WTC11 (cell line): Measurements from ENCODE around the gene HOXB3. TPM values are rescaled to one million over a fixed set of nuclear protein-coding genes. Genes with fewer than 3 reads are reported as not detected.

Experiments
- ATAC-seq: fragments of 200-7000 bp; cut with Tn5 transposase; 2 replicates; pipeline ENCODE4 v1.10.0; 2021; ENCODE audit warnings: mild to moderate bottlenecking, moderate library complexity
- CTCF ChIA-PET: fragments of 300-600 bp; sonication (Branson Sonifier 250); formaldehyde crosslinking; loops from one replicate; lab custom pipeline; 2021; ENCODE audit warnings: antibody characterized with exemption; lab: Charles Lee
- POLR2A ChIA-PET: fragments of 350-600 bp; sonication (Branson Sonifier 250); formaldehyde crosslinking; loops from one replicate; lab custom pipeline; 2021; ENCODE audit warnings: antibody characterized with exemption; lab: Charles Lee
- DNase-seq: peaks from one replicate; pipeline ENCODE4 v3.0.0; 2021; ENCODE audit warnings: low spot score
- H3K27ac Mint-ChIP-seq: 2 replicates; pipeline ENCODE4 v1.8.0; 2021; ENCODE audit warnings: mixed read lengths
- H3K27me3 Mint-ChIP-seq: 2 replicates; pipeline ENCODE4 v1.8.0; 2021; ENCODE audit warnings: low read depth, mild to moderate bottlenecking, moderate library complexity, mixed read lengths
- H3K36me3 Mint-ChIP-seq: 2 replicates; pipeline ENCODE4 v1.8.0; 2021; ENCODE audit warnings: mixed read lengths
- H3K4me1 Mint-ChIP-seq: 2 replicates; pipeline ENCODE4 v1.8.0; 2022; ENCODE audit warnings: mixed read lengths
- H3K4me3 Mint-ChIP-seq: 2 replicates; pipeline ENCODE4 v1.8.0; 2021; ENCODE audit warnings: mild to moderate bottlenecking, moderate library complexity, mixed read lengths
- H3K9me3 Mint-ChIP-seq: 2 replicates; pipeline ENCODE4 v1.8.0; 2021; ENCODE audit warnings: mixed read lengths
- AFF4 ChIP-seq: sonication (generic); formaldehyde crosslinking; IDR thresholded peaks from 2 replicates; pipeline ENCODE4 v1.8.1; 2023; ENCODE audit warnings: mild to moderate bottlenecking, missing genetic modification reagents, borderline replicate concordance
- CBFB ChIP-seq: sonication (generic); formaldehyde crosslinking; IDR thresholded peaks from 2 replicates; pipeline ENCODE4 v1.8.1; 2022; ENCODE audit warnings: mild to moderate bottlenecking, low read depth, missing genetic modification reagents
- E2F1 ChIP-seq: sonication (generic); formaldehyde crosslinking; IDR thresholded peaks from 2 replicates; pipeline ENCODE4 v1.8.0; 2022; ENCODE audit warnings: mild to moderate bottlenecking, missing genetic modification reagents
- E2F4 ChIP-seq: sonication (generic); formaldehyde crosslinking; IDR thresholded peaks from 2 replicates; pipeline ENCODE4 v1.8.1; 2022; ENCODE audit warnings: low read depth, mild to moderate bottlenecking, moderate library complexity, missing genetic modification reagents, borderline replicate concordance
- GRHL2 ChIP-seq: fragments of 250-450 bp; sonication (Bioruptor Pico); IDR thresholded peaks from 2 replicates; pipeline ENCODE4 v1.8.0; 2022; ENCODE audit warnings: mild to moderate bottlenecking, moderate library complexity; ENCODE audit not compliant: insufficient replicate concordance, severe bottlenecking
- MAX ChIP-seq: sonication (generic); formaldehyde crosslinking; IDR thresholded peaks from 2 replicates; pipeline ENCODE4 v1.8.0; 2022; ENCODE audit warnings: mild to moderate bottlenecking, missing genetic modification reagents
- NFATC4 ChIP-seq: fragments of 250-450 bp; sonication (Bioruptor Pico); IDR thresholded peaks from 2 replicates; pipeline ENCODE4 v1.9.0; 2021; ENCODE audit warnings: mild to moderate bottlenecking
- OVOL2 ChIP-seq: fragments of 250-450 bp; sonication (Bioruptor Pico); IDR thresholded peaks from 2 replicates; pipeline ENCODE4 v1.9.0; 2021; ENCODE audit warnings: mild to moderate bottlenecking, borderline replicate concordance
- PREB ChIP-seq: sonication (generic); formaldehyde crosslinking; IDR thresholded peaks from 2 replicates; pipeline ENCODE4 v1.8.1; 2022; ENCODE audit warnings: mild to moderate bottlenecking, missing genetic modification reagents, moderate library complexity, borderline replicate concordance
- RELA ChIP-seq: sonication (generic); formaldehyde crosslinking; IDR thresholded peaks from 2 replicates; pipeline ENCODE4 v1.8.1; 2022; ENCODE audit warnings: missing genetic modification reagents, mild to moderate bottlenecking, borderline replicate concordance
- USF2 ChIP-seq: sonication (generic); formaldehyde crosslinking; IDR thresholded peaks from 2 replicates; pipeline ENCODE4 v1.8.1; 2023; ENCODE audit warnings: mild to moderate bottlenecking, missing genetic modification reagents, moderate library complexity
- ZNF281 ChIP-seq: sonication (generic); formaldehyde crosslinking; IDR thresholded peaks from 2 replicates; pipeline ENCODE4 v1.8.0; 2023; ENCODE audit warnings: mild to moderate bottlenecking, missing genetic modification reagents
- ZNF416 ChIP-seq: fragments of 250-450 bp; sonication (Bioruptor Pico); IDR thresholded peaks from 2 replicates; pipeline ENCODE4 v1.9.0; 2021; ENCODE audit warnings: mild to moderate bottlenecking, inconsistent platforms
- ZNF425 ChIP-seq: fragments of 250-450 bp; sonication (Bioruptor Pico); conservative IDR thresholded peaks from 2 replicates; pipeline ENCODE4 v1.9.0; 2021; ENCODE audit warnings: mild to moderate bottlenecking
- total RNA-seq: library from RNA; stranded (reverse); gene quantifications from 3 replicates; pipeline ENCODE4 v1.2.3, GENCODE V29; 2021

The HOXB3 gene
- total RNA-seq, 1 experiment from 2014 or later = 0.09 TPM

- no peak for DNase-seq
- Mint-ChIP-seq H3K4me3 (no peak overlapping the region), H3K4me1 (peaks cover 49% of the 10 kb centered on the region), H3K9me3 (no peaks in the 10 kb centered on the region), H3K36me3 (no peaks in the 10 kb centered on the region), H3K27me3 (peaks cover 100% of the 10 kb centered on the region; the same call in 1 of the 2 replicates), H3K27ac (no peak overlapping the region)
- no peak for ATAC-seq
- no peak for TF ChIP-seq ZNF416 (CRISPR knock-in tag)
- ChIA-PET POLR2A (no interaction called here), CTCF (interaction anchor here (1.1 to 3.6 kb wide), 3 partner anchors 42 to 88 kb away, joined by 3 to 21 read pairs (median 4); no protein-coding TSS in a partner anchor)
Observed at GRCh38 chr17:48589060-48589830, 796 bp downstream of the HOXB3 start.

- H3K4me1 Mint-ChIP-seq = peaks cover 45% of the 10 kb centered on the region
- no peaks in the 10 kb centered on the region for H3K9me3 Mint-ChIP-seq
- CTCF ChIA-PET = interaction anchor here (0.5 to 3.6 kb wide), 9 partner anchors 22 to 373 kb away, joined by 3 to 21 read pairs (median 4); no protein-coding TSS in a partner anchor
- H3K4me3 Mint-ChIP-seq = no peak overlapping the region
- TF ChIP-seq OVOL2 (CRISPR knock-in tag) (no peak), ZNF425 (CRISPR knock-in tag) (no peak), AFF4 (CRISPR knock-in tag) (no peak), PREB (CRISPR knock-in tag) (no peak), CBFB (no peak), E2F4 (CRISPR knock-in tag) (no peak), RELA (CRISPR knock-in tag) (no peak), USF2 (CRISPR knock-in tag) (no peak), MAX (CRISPR knock-in tag) (no peak), NFATC4 (CRISPR knock-in tag) (no peak), ZNF281 (CRISPR knock-in tag) (no peak), GRHL2 (CRISPR knock-in tag) (no peak), E2F1 (CRISPR knock-in tag) (no peak)
- ATAC-seq (no peak), DNase-seq (no peak)
- POLR2A ChIA-PET = no interaction called here
- peaks cover 100% of the 10 kb centered on the region; the same call in 1 of the 2 replicates for H3K27me3 Mint-ChIP-seq
- H3K36me3 Mint-ChIP-seq = no peaks in the 10 kb centered on the region
- no peak overlapping the region for H3K27ac Mint-ChIP-seq
Observed at GRCh38 chr17:48588528-48588927, 1.5 kb downstream of the HOXB3 start.
